RWPE2 (cell line): ENCODE results near the gene SLC26A1.

ENCODE experiments used
- ATAC-seq: fragments of 200-7000 bp; cut with Tn5 transposase; 3 replicates; pipeline ENCODE4 v1.9.1; 2021; ENCODE audit warnings: low read depth
- DNase-seq: peaks from one replicate; pipeline ENCODE4 v3.0.0-alpha.2; 2020; ENCODE audit warnings: low spot score
- H3K27ac ChIP-seq: fragments of 450-650 bp; 2 replicates; pipeline ENCODE4 v1.5.1; 2017; ENCODE audit warnings: mild to moderate bottlenecking; ENCODE audit not compliant: poor library complexity, severe bottlenecking
- H3K27me3 ChIP-seq: fragments of 250-450 bp; sonication (Bioruptor Pico); 2 replicates; pipeline ENCODE4 v1.5.1; 2021; ENCODE audit warnings: mild to moderate bottlenecking, moderate library complexity; ENCODE audit not compliant: insufficient read depth, poor library complexity, severe bottlenecking
- H3K36me3 ChIP-seq: fragments of 250-450 bp; sonication (Bioruptor Pico); 2 replicates; pipeline ENCODE4 v1.5.1; 2020; ENCODE audit warnings: low read depth, mild to moderate bottlenecking, moderate library complexity
- H3K4me1 ChIP-seq: fragments of 250-450 bp; sonication (Bioruptor Pico); 2 replicates; pipeline ENCODE4 v1.5.1; 2021; ENCODE audit warnings: mild to moderate bottlenecking, moderate library complexity; ENCODE audit not compliant: insufficient read depth, poor library complexity, severe bottlenecking
- H3K4me3 ChIP-seq: fragments of 250-450 bp; sonication (Bioruptor Pico); 2 replicates; pipeline ENCODE4 v1.5.1; 2021; ENCODE audit warnings: mild to moderate bottlenecking, moderate library complexity; ENCODE audit not compliant: severe bottlenecking
- H3K9me3 ChIP-seq: fragments of 250-450 bp; sonication (Bioruptor Pico); 2 replicates; pipeline ENCODE4 v1.5.1; 2021; ENCODE audit warnings: mild to moderate bottlenecking, moderate library complexity; ENCODE audit not compliant: severe bottlenecking
- TF ChIP-seq, protein P1 (sequence below): fragments of 450-650 bp; IDR thresholded peaks from one replicate; pipeline ENCODE4 v1.5.1; 2017; ENCODE audit warnings: mild to moderate bottlenecking, moderate library complexity; ENCODE audit not compliant: poor library complexity, severe bottlenecking

The SLC26A1 gene

DNA sequence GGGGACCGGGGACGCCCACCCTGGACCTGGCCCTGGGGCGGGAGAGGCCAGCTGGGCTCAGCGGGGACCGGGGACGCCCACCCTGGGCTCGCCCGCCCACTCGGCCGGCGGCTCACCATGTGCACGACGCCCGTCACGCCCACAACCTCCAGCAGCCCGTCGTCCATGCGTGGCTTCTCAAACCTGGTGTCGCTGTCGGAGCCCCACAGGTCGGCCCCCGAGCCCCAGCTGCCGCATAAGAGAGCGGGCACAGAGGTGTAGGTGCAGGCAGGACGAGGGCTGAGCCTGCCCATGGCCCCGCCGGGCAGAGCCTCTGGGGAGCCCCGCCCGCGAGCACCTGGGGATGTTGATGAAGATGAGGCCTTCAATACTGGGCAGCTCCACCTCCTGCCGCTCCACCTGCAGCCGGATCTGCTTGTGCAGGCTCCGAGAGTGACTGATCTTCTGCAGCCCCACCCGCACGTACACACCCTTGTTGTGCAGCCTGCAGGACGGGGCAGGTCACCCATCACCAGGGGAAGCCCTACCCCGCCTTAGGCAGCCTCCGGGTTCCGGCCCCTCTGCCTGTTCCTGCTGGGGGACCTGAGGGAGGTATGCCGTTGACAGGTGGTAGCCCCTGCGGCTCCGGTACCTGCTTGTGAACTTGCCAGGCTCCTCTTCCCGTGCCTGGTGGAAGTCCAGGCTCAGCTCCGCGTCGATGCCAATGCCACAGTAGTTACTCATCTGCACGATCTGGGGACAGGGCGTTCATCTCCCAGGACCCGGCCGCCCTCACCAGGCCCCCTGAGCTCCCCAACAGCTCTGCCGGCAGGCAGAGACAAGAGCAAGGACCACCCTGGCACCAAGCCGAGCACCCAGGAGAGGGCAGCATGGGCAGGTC lies 31.6 kb downstream of the SLC26A1 start:
- DNase-seq (peak; percentile 72), ATAC-seq (peak; percentile 44)
- Histone ChIP-seq H3K27me3 (no peaks in the 10 kb centered on the region), H3K4me3 (no peak overlapping the region), H3K4me1 (no peaks in the 10 kb centered on the region), H3K9me3 (no peaks in the 10 kb centered on the region), H3K36me3 (peaks cover 7% of the 10 kb centered on the region; the same call in 1 of the 2 replicates), H3K27ac (no peak overlapping the region)
- TF ChIP-seq, protein P1, sequence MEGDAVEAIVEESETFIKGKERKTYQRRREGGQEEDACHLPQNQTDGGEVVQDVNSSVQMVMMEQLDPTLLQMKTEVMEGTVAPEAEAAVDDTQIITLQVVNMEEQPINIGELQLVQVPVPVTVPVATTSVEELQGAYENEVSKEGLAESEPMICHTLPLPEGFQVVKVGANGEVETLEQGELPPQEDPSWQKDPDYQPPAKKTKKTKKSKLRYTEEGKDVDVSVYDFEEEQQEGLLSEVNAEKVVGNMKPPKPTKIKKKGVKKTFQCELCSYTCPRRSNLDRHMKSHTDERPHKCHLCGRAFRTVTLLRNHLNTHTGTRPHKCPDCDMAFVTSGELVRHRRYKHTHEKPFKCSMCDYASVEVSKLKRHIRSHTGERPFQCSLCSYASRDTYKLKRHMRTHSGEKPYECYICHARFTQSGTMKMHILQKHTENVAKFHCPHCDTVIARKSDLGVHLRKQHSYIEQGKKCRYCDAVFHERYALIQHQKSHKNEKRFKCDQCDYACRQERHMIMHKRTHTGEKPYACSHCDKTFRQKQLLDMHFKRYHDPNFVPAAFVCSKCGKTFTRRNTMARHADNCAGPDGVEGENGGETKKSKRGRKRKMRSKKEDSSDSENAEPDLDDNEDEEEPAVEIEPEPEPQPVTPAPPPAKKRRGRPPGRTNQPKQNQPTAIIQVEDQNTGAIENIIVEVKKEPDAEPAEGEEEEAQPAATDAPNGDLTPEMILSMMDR: no peak

DNA sequence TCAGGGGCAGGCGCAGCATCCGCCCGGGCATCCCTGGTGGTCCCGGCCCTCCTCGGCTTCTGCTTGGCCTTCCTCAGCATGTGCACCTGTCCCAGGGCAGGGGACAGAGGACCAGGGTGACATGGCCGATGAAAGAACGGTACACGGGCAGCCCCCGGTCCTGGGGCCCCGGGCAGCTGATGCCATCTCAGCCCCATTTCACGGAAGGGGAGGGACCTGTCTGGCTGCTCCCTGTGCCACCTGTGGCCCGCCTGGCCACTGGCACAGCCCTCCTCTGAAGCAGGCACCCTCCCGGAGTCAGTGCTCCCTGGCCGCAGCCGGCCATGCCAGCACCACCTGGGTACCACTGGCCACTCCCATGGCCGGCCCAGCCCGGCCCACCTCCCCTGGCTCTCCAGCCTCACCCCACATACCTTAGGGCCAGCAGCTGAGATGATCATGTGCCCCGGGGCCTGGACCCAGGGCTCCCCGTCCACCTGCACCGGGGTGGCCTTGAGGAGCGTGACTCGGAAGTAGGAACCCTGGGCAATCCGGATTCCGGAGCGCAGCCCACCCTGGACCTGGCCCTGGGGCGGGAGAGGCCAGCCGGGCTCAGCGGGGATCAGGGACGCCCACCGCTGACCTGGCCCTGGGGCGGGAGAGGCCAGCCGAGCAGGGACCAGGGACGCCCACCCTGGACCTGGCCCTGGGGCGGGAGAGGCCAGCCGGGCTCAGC lies 32.4 kb downstream of the SLC26A1 start:
- ATAC-seq (no peak), DNase-seq (no peak)
- Histone ChIP-seq H3K4me1 (no peaks in the 10 kb centered on the region), H3K36me3 (peaks cover 7% of the 10 kb centered on the region; the same call in 1 of the 2 replicates), H3K9me3 (no peaks in the 10 kb centered on the region), H3K27ac (no peak overlapping the region), H3K4me3 (no peak overlapping the region), H3K27me3 (no peaks in the 10 kb centered on the region)
- TF ChIP-seq, protein P1: no peak

- H3K4me3 ChIP-seq: no peak overlapping the region
- no peaks in the 10 kb centered on the region for H3K9me3 ChIP-seq
- H3K4me1 ChIP-seq: no peaks in the 10 kb centered on the region
- H3K36me3 ChIP-seq: peaks cover 7% of the 10 kb centered on the region; the same call in 1 of the 2 replicates
- no peaks in the 10 kb centered on the region for H3K27me3 ChIP-seq
- ATAC-seq (no peak; the same call in 2 of the 3 replicates), DNase-seq (no peak)
- TF ChIP-seq, protein P1: no peak
- no peak overlapping the region for H3K27ac ChIP-seq
Observed at GRCh38 chr4:960140-960635, 33.0 kb downstream of the SLC26A1 start.

GRCh38 chr4:959338-960139 lies 33.7 kb downstream of the SLC26A1 start:
- TF ChIP-seq, protein P1: no peak
- ATAC-seq (no peak; the same call in 2 of the 3 replicates), DNase-seq (no peak)
- Histone ChIP-seq H3K27me3 (no peaks in the 10 kb centered on the region), H3K4me3 (no peak overlapping the region), H3K27ac (no peak overlapping the region), H3K9me3 (no peaks in the 10 kb centered on the region), H3K36me3 (peaks cover 7% of the 10 kb centered on the region; the same call in 1 of the 2 replicates), H3K4me1 (no peaks in the 10 kb centered on the region)
